Peyer's patch (tissue), 4 donors: Measurements from ENCODE around the gene DCANP1.

Experiments
- CTCF ChIP-seq, 6 experiments: fragments of 450-650 bp in 4 of 6; fragments of 200-600 bp in 2 of 6; sonication (generic) in 1 of 6; IDR thresholded peaks; one replicate each; pipeline ENCODE4 v1.5.1; 2017 to 2019; ENCODE audit warnings: antibody characterized with exemption in 6 of 6, mild to moderate bottlenecking in 3 of 6, moderate library complexity in 1 of 6
- POLR2A ChIP-seq, 2 donors: fragments of 450-650 bp; IDR thresholded peaks; one replicate each; pipeline ENCODE4 v1.5.1; 2017; ENCODE audit warnings: antibody characterized with exemption in 2 of 2, mild to moderate bottlenecking in 2 of 2, moderate library complexity in 2 of 2

- no peak for TF ChIP-seq CTCF (IDR thresholded peaks at IDR 0.05)
- no peak for TF ChIP-seq POLR2A (IDR thresholded peaks at IDR 0.05)
Observed at GRCh38 chr5:135472141-135472540, 25.0 kb upstream of the DCANP1 start.
